Coronary artery (tissue), 2 donors: ENCODE results near the gene SORT1.

ENCODE experiments used
- DNase-seq: peaks from one replicate; pipeline ENCODE4 v3.0.0-alpha.2; 2017; ENCODE audit warnings: low spot score
- H3K27ac ChIP-seq, 2 donors: fragments of 200-600 bp; sonication (generic); one replicate each; pipeline ENCODE4 v1.5.1; 2016 to 2019
- H3K4me3 ChIP-seq: fragments of 200-600 bp; sonication (generic); 2 replicates; pipeline ENCODE4 v1.5.1; 2016; ENCODE audit warnings: mild to moderate bottlenecking, moderate library complexity
- TF ChIP-seq, protein P1 (sequence below): fragments of 200-600 bp; sonication (generic); IDR thresholded peaks from one replicate; pipeline ENCODE4 v1.5.1; 2019; ENCODE audit warnings: antibody characterized with exemption

Gene SORT1

DNA sequence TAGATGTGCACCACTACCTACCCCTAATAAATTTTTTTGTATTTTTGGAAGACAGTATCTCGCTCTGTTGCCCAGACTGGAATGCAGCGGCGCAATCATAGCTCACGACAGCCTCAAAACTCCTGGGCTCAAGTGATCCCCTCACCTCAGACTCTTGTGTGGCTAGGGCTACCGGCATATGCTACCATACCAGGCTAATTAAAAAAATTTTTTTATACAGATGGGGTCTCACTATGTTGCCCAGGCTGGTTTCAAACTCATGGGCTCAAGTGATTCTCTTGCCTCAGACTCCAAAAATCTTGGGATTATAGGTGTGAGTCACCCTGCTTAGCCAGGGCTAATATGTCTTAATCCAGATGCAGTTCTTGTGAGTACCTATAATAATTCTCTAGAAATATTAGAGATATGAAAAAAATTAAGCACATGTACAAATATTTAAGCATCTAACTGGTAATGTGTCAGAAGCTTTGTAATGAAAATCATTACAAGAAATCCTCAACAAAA, 9.5 kb downstream of the SORT1 start:
- H3K4me3 ChIP-seq, result peak overlapping the region; percentile 83
- no peak for DNase-seq
- TF ChIP-seq, protein P1, sequence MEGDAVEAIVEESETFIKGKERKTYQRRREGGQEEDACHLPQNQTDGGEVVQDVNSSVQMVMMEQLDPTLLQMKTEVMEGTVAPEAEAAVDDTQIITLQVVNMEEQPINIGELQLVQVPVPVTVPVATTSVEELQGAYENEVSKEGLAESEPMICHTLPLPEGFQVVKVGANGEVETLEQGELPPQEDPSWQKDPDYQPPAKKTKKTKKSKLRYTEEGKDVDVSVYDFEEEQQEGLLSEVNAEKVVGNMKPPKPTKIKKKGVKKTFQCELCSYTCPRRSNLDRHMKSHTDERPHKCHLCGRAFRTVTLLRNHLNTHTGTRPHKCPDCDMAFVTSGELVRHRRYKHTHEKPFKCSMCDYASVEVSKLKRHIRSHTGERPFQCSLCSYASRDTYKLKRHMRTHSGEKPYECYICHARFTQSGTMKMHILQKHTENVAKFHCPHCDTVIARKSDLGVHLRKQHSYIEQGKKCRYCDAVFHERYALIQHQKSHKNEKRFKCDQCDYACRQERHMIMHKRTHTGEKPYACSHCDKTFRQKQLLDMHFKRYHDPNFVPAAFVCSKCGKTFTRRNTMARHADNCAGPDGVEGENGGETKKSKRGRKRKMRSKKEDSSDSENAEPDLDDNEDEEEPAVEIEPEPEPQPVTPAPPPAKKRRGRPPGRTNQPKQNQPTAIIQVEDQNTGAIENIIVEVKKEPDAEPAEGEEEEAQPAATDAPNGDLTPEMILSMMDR, result no peak
- H3K27ac ChIP-seq, result peak overlapping the region; percentile 92 to 96

DNA sequence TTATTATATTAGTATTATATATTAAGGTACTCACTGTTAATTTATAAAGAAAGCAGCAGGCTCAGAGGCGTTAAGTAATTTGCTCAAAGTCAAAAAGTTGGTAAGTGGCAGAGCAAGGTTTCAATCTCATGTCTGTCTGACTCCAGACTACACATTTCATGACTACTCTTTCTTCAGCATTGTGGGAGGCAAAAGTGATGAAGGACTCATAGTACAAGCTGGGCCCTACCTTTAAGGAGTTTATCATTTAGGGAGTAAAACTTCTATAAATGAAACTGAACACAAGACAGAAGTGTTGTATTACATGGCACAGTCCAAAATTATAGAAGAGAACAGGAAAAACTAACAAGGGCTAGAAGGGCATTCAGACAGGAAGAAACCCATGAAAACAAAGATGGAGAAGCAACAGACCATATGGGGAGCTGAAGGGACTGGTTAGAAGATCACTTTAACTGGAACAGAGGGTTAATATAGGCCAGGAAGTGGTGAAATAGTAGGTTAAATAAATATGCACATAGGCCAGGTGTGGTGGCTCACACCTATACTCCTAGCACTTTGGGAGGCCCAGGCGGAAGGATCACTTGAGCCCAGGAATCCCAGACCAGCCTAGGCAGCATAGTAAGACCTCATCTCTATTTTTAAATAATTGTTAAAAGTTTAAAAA, 11.5 kb downstream of the SORT1 start:
- peak overlapping the region; percentile 92 to 96 for H3K27ac ChIP-seq
- TF ChIP-seq, protein P1, result no peak
- H3K4me3 ChIP-seq, result peak overlapping the region; percentile 2
- no peak for DNase-seq

DNA sequence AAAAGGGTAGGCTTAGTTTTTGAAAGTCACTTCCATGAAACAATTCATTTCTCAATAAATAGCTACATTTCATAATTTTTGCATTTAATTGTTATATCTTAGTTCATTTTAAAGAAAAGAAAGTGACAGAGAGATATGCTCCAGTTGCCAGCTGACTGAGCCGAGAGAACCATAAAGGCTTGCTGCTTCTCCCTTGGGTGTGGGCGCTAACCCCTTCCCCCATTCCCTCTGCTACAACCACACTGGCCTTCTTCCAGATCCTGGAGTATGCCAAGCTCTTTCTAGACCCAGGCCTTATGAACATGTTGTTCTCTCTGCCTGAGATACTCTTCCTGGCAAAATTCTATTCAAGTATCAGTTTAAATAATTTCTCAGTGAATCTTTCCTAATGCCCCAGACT, 12.3 kb downstream of the SORT1 start:
- TF ChIP-seq, protein P1, result no peak
- H3K27ac ChIP-seq, result peak overlapping the region; percentile 92 to 96
- H3K4me3 ChIP-seq, result peak overlapping the region; percentile 2
- peak; percentile 87 for DNase-seq

DNA sequence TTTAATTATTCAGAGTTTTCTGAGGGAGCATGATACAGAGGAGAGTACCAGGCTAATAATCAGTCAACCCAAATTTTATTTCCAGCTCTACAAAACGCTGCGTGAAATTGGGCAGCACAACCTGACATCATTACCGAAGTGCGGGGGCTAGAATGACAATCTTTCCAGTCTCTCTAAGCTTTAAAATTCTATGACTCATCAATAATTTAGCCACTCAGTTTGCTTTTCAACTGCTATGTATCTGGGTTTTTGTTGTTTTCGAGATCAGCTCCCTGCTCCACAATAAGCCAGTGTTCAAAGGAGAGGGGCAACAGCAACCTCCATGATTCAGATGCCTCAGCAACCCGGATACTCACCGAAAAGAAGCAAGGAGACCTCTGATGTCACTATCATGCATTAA, 13.9 kb downstream of the SORT1 start:
- TF ChIP-seq, protein P1, result no peak
- DNase-seq, result no peak
- H3K4me3 ChIP-seq, result peak overlapping the region; percentile 2
- H3K27ac ChIP-seq, result peak overlapping the region; percentile 92 to 96

DNA sequence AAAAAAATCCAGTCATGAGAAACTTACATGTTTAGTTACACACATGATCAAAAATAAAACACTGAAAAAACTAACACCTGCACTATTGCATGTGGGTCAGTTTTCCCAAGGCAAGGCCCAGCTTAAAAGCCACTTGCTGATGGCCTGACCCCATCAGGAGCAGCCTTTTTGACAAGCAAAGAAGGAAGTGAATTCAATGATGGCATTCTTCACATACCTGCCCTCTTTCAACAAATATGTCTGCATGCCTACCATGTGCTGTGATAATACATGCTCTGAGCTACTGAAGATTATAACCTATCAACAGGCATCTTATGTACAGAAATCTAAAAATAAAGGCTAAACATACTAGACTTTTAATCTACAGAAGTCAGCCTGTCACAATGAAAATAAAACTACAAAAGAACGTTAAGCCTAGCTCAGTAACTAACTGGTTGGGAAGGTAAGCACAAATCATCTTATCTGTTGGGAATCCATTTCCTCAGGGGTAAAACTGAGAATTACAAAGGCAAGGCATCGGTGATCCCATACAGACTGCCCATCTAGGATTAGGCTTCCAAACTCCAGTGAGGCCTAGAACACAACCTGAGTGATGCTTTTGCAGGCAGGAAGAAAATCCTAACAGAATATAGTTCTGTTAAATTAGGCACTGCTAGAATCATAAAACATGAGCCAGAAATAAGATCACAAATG, 14.5 kb downstream of the SORT1 start:
- Histone ChIP-seq H3K27ac (peak overlapping the region; percentile 92 to 96), H3K4me3 (no peak overlapping the region)

DNA sequence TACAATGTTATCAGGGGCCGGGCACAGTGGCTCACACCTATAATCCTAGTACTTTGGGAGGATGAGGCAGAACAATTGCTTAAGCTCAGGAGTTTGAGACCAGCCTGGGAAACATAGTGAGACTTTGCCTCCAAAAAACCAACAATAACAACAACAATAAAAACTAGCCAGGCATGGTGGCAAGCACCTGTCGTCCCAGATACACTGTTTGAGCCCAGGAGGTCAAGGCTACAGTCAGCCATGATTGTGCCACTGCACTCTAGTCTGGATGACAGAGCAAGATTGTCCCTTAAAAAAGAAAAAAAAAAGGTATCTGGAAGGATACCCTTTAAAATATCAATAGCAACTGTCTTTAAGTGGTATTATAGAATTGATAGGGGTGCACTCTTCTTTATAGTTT, 16.1 kb downstream of the SORT1 start:
- no peak overlapping the region for H3K4me3 ChIP-seq
- TF ChIP-seq, protein P1, result no peak
- peak overlapping the region; percentile 80 to 96 for H3K27ac ChIP-seq
- no peak for DNase-seq

More for the DNA sequence above, 14.5 kb downstream of the SORT1 start:
- DNase-seq, result no peak
- TF ChIP-seq, protein P1, result no peak
